OCI-LY7 (cell line): Measurements from ENCODE around the gene MAG. TPM values are rescaled to one million over a fixed set of nuclear protein-coding genes. Genes with fewer than 3 reads are reported as not detected.
A peak's percentile ranks its signal among the peaks of the same experiment; 100 is the strongest.

ENCODE experiments used
- BruUV-seq: library from RNA; stranded (reverse); fragments of 400-500 nt; replicated peaks from 2 replicates; lab custom pipeline; 2021; lab: Mats Ljungman, UMichigan
- CTCF ChIA-PET: fragments of 300-600 bp; sonication (Branson Sonifier 250); formaldehyde crosslinking; loops from one replicate; lab custom pipeline; 2022; ENCODE audit warnings: antibody characterized with exemption; ENCODE audit not compliant: unreplicated experiment; lab: Charles Lee
- POLR2A ChIA-PET: fragments of 300-600 bp; sonication (Branson Sonifier 250); formaldehyde crosslinking; loops from one replicate; lab custom pipeline; 2022; ENCODE audit warnings: antibody characterized with exemption; lab: Charles Lee
- DNase-seq: peaks from one replicate; pipeline ENCODE4 v3.0.0-alpha.2; 2015; ENCODE audit warnings: low spot score
- H2AFZ ChIP-seq: fragments of 200-600 bp; sonication (generic), shearing (Covaris generic); 2 replicates; pipeline ENCODE4 v1.6.1; 2014; ENCODE audit warnings: mild to moderate bottlenecking, antibody characterized with exemption, low read length, moderate library complexity
- H3K27ac ChIP-seq: fragments of 200-600 bp; sonication (generic); 2 replicates; pipeline ENCODE4 v1.5.1; 2014; ENCODE audit warnings: mixed run types, low read depth, mild to moderate bottlenecking, moderate library complexity, low read length, inconsistent platforms; ENCODE audit not compliant: poor library complexity, severe bottlenecking
- H3K36me3 ChIP-seq: fragments of 200-600 bp; sonication (generic); 2 replicates; pipeline ENCODE4 v1.6.1; 2014; ENCODE audit warnings: mild to moderate bottlenecking, antibody characterized with exemption, low read length, moderate library complexity, mixed read lengths; ENCODE audit not compliant: insufficient read depth
- H3K4me1 ChIP-seq: fragments of 200-600 bp; sonication (generic); 2 replicates; pipeline ENCODE4 v1.5.1; 2014; ENCODE audit warnings: mild to moderate bottlenecking, low read length; ENCODE audit not compliant: insufficient read depth, poor library complexity, severe bottlenecking
- H3K4me2 ChIP-seq: fragments of 200-600 bp; sonication (generic); 2 replicates; pipeline ENCODE4 v1.6.1; 2014; ENCODE audit warnings: mild to moderate bottlenecking, low read length
- H3K4me3 ChIP-seq: fragments of 200-600 bp; sonication (generic); 2 replicates; pipeline ENCODE4 v1.5.1; 2014; ENCODE audit warnings: mild to moderate bottlenecking, low read depth, low read length; ENCODE audit not compliant: poor library complexity, severe bottlenecking
- H3K79me2 ChIP-seq: fragments of 200-600 bp; sonication (generic); 2 replicates; pipeline ENCODE4 v1.6.1; 2016; ENCODE audit warnings: low read depth, mild to moderate bottlenecking, low read length, moderate library complexity, mixed read lengths; ENCODE audit not compliant: insufficient read depth
- H3K9me2 ChIP-seq: fragments of 200-600 bp; sonication (generic); 2 replicates; pipeline ENCODE4 v1.6.1; 2016; ENCODE audit warnings: mild to moderate bottlenecking, low read length, mixed read lengths; ENCODE audit not compliant: insufficient read depth
- H3K9me3 ChIP-seq: fragments of 200-600 bp; sonication (generic); 2 replicates; pipeline ENCODE4 v1.6.1; 2014; ENCODE audit warnings: mild to moderate bottlenecking, mixed run types, low read length, mixed read lengths
- H4K20me1 ChIP-seq: fragments of 200-600 bp; sonication (generic); 2 replicates; pipeline ENCODE4 v1.6.1; 2014; ENCODE audit warnings: mild to moderate bottlenecking, antibody characterized with exemption, low read length, moderate library complexity, mixed read lengths; ENCODE audit not compliant: insufficient read depth
- EZH2phosphoT487 ChIP-seq: fragments of 200-600 bp; sonication (generic); IDR thresholded peaks from 2 replicates; pipeline ENCODE4 v1.6.1; 2018; ENCODE audit warnings: low read depth, borderline replicate concordance, mild to moderate bottlenecking, mixed run types, antibody characterized with exemption, low read length, moderate library complexity, mixed read lengths
- intact Hi-C: fragments of 100-400 bp; cut with micrococcal nuclease; formaldehyde crosslinking; loops from one replicate; pipeline ENCODE4 v1.10.0; 2022; ENCODE audit not compliant: unreplicated experiment
- total RNA-seq, 2 experiments: library from RNA; depleted of rRNA in 1 of 2; stranded (reverse); fragments of >200 nt in 1 of 2; shearing (Covaris generic) in 1 of 2; gene quantifications; 2 replicates each; pipeline ENCODE4 v1.2.3, GENCODE V29; 2014 to 2022
- TF ChIP-seq, protein P1 (sequence below): fragments of 200-600 bp; sonication (generic); conservative IDR thresholded peaks from 2 replicates; pipeline ENCODE4 v1.5.1; 2014; ENCODE audit warnings: mild to moderate bottlenecking, antibody characterized with exemption, low read length, moderate library complexity, mixed read lengths

The MAG gene
- total RNA-seq, 2 experiments from 2014 or later, result 4.6 to 10.1 TPM

DNA sequence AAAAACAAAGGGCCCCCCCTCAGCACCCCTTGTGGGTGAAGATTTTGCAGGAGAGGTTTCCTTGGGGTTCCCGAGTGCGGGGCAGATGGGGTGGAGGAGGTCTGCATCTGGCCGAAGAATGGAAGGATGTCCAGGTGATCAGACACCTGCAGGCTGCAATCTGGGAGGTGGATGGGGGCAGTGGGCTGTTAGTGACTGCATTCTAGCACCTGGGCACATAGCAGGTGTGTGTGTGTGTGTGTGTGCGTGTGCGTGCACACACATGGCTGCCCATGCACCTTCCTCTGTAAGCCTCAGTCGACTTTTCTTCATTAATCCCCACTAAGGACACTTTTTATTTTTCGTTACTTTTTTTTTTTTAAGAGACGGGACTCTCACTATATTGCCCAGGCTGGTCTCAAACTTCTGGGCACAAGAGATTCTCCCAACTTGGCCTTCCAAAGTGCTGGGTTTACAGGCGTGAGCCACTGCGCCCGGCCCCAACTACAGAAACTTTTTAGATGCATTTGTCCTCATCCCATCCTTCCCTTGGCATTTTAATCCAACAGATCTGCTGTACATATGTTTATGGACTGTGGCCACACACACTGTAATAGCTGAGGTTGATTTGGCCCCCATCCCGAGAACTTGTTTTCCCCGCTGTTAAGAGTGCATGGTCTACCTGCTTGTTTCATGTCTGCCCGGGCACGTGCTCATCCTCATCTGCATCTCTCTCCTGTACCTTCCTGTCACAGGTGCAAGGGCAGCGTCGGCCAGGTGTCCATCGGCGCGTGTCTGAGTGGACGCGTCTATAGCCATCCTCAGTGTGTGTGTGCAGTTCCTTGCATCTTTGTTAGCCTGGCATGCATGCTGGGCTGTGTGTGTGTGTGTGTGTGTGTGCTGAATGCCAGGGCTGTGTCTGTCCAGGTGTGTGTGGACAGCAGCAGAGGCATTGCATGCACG lies 731 bp downstream of the MAG start:
- ChIA-PET CTCF (interaction anchor here (0.6 kb wide), 1 partner anchor 56 kb away, joined by 4 read pairs; no protein-coding TSS in a partner anchor), POLR2A (interaction anchor here (1.0 to 1.8 kb wide), 2 partner anchors 27 to 56 kb away, joined by 4 to 6 read pairs; no protein-coding TSS in a partner anchor)
- intact Hi-C loops, result no loop called here
- peak; percentile 80 for DNase-seq
- Histone ChIP-seq H3K4me2 (peak overlapping the region; percentile 80), H3K36me3 (no peaks in the 10 kb centered on the region), H3K79me2 (no peaks in the 10 kb centered on the region), H3K4me1 (peaks cover 69% of the 10 kb centered on the region), H2AFZ (no peak overlapping the region), H3K9me2 (no peaks in the 10 kb centered on the region), H3K27ac (peak overlapping the region; percentile 20), H3K9me3 (no peaks in the 10 kb centered on the region), H4K20me1 (no peaks in the 10 kb centered on the region), H3K4me3 (no peak overlapping the region)
- TF ChIP-seq, protein P1, sequence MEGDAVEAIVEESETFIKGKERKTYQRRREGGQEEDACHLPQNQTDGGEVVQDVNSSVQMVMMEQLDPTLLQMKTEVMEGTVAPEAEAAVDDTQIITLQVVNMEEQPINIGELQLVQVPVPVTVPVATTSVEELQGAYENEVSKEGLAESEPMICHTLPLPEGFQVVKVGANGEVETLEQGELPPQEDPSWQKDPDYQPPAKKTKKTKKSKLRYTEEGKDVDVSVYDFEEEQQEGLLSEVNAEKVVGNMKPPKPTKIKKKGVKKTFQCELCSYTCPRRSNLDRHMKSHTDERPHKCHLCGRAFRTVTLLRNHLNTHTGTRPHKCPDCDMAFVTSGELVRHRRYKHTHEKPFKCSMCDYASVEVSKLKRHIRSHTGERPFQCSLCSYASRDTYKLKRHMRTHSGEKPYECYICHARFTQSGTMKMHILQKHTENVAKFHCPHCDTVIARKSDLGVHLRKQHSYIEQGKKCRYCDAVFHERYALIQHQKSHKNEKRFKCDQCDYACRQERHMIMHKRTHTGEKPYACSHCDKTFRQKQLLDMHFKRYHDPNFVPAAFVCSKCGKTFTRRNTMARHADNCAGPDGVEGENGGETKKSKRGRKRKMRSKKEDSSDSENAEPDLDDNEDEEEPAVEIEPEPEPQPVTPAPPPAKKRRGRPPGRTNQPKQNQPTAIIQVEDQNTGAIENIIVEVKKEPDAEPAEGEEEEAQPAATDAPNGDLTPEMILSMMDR, result no peak
- TF ChIP-seq EZH2phosphoT487, result no peak
- no TSS peak for BruUV-seq

DNA sequence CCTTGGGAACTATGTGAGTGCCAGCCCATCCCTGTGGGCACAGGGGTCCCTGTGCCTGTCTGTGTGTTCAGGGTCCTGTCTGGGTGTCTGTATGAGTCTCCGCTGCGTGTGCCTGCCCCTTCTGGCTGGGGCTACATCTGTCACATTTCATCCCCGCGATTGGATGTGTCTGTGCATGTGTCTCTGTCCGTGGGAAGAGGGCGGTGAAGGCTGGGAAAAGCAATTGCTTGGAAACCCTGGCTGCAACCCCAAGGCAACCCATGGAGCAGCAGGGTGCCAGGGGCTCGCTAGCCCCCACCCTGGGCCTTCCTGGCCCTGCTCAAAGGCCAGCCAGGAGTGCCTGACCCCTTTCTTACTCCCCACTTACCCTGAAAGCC lies 1.4 kb downstream of the MAG start:
- POLR2A ChIA-PET, result no interaction called here
- H3K79me2 ChIP-seq, result no peaks in the 10 kb centered on the region
- no peak overlapping the region for H3K27ac ChIP-seq
- no peaks in the 10 kb centered on the region for H3K9me3 ChIP-seq
- H3K4me1 ChIP-seq, result peaks cover 76% of the 10 kb centered on the region
- no peak for DNase-seq
- 0 out of 2 replicates have a peak, but pooled peaks cover 3% of the 10 kb centered on the region for H3K36me3 ChIP-seq
- no peak overlapping the region for H3K4me3 ChIP-seq
- CTCF ChIA-PET, result no interaction called here
- no peaks in the 10 kb centered on the region for H4K20me1 ChIP-seq
- H2AFZ ChIP-seq, result no peak overlapping the region
- TF ChIP-seq, protein P1, result no peak
- TF ChIP-seq EZH2phosphoT487, result no peak
- no peaks in the 10 kb centered on the region for H3K9me2 ChIP-seq
- no TSS peak for BruUV-seq
- peak overlapping the region; percentile 80 for H3K4me2 ChIP-seq
- intact Hi-C loops, result no loop called here
